Parathyroid adenoma (tissue), 2 donors: Measurements from ENCODE around the gene FMNL2.

Experiments used
- H2AFZ ChIP-seq: fragments of 300-600 bp; sonication (generic); one replicate; pipeline ENCODE4 v1.7.0; 2017; ENCODE audit warnings: antibody characterized with exemption, mild to moderate bottlenecking
- H3K27ac ChIP-seq: fragments of 300-600 bp; sonication (generic); one replicate; pipeline ENCODE4 v1.7.0; 2017
- H3K27me3 ChIP-seq: fragments of 300-600 bp; sonication (generic); one replicate; pipeline ENCODE4 v1.7.0; 2017; ENCODE audit warnings: low read length; ENCODE audit not compliant: control insufficient read depth, insufficient read depth
- H3K36me3 ChIP-seq: fragments of 300-600 bp; sonication (generic); one replicate; pipeline ENCODE4 v1.7.0; 2017; ENCODE audit warnings: low read length; ENCODE audit not compliant: control insufficient read depth, insufficient read depth
- H3K4me1 ChIP-seq: fragments of 300-600 bp; sonication (generic); one replicate; pipeline ENCODE4 v1.7.0; 2017; ENCODE audit warnings: control low read depth
- H3K4me2 ChIP-seq: fragments of 300-600 bp; sonication (generic); one replicate; pipeline ENCODE4 v1.7.0; 2017; ENCODE audit warnings: low read length
- H3K4me3 ChIP-seq: fragments of 300-600 bp; sonication (generic); one replicate; pipeline ENCODE4 v1.7.0; 2017; ENCODE audit warnings: low read depth, low read length
- H3K79me2 ChIP-seq: fragments of 300-600 bp; sonication (generic); one replicate; pipeline ENCODE4 v1.7.0; 2017; ENCODE audit warnings: control low read depth
- H3K9ac ChIP-seq: fragments of 300-600 bp; sonication (generic); one replicate; pipeline ENCODE4 v1.7.0; 2017; ENCODE audit warnings: mild to moderate bottlenecking
- H3K9me3 ChIP-seq: fragments of 300-600 bp; sonication (generic); one replicate; pipeline ENCODE4 v1.7.0; 2017; ENCODE audit warnings: low read length; ENCODE audit not compliant: control insufficient read depth
- TF ChIP-seq, protein P1 (sequence below): fragments of 300-600 bp; sonication (generic); IDR thresholded peaks from one replicate; pipeline ENCODE4 v1.7.0; 2017; ENCODE audit warnings: antibody characterized with exemption, mild to moderate bottlenecking
- donor health status: primary hyperparathyroidism.

The FMNL2 gene

GRCh38 chr2:152664725-152665124 is 329.8 kb downstream of the FMNL2 start:
- no peak overlapping the region for H2AFZ ChIP-seq
- no peaks in the 10 kb centered on the region for H3K36me3 ChIP-seq
- TF ChIP-seq, protein P1, sequence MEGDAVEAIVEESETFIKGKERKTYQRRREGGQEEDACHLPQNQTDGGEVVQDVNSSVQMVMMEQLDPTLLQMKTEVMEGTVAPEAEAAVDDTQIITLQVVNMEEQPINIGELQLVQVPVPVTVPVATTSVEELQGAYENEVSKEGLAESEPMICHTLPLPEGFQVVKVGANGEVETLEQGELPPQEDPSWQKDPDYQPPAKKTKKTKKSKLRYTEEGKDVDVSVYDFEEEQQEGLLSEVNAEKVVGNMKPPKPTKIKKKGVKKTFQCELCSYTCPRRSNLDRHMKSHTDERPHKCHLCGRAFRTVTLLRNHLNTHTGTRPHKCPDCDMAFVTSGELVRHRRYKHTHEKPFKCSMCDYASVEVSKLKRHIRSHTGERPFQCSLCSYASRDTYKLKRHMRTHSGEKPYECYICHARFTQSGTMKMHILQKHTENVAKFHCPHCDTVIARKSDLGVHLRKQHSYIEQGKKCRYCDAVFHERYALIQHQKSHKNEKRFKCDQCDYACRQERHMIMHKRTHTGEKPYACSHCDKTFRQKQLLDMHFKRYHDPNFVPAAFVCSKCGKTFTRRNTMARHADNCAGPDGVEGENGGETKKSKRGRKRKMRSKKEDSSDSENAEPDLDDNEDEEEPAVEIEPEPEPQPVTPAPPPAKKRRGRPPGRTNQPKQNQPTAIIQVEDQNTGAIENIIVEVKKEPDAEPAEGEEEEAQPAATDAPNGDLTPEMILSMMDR, result no peak
- H3K27ac ChIP-seq, result no peak overlapping the region
- no peak overlapping the region for H3K9ac ChIP-seq
- no peak overlapping the region for H3K4me3 ChIP-seq
- no peaks in the 10 kb centered on the region for H3K9me3 ChIP-seq
- H3K4me2 ChIP-seq, result no peak overlapping the region
- no peaks in the 10 kb centered on the region for H3K27me3 ChIP-seq
- H3K4me1 ChIP-seq, result no peaks in the 10 kb centered on the region
- no peaks in the 10 kb centered on the region for H3K79me2 ChIP-seq

GRCh38 chr2:152674334-152674733 is 339.4 kb downstream of the FMNL2 start:
- no peaks in the 10 kb centered on the region for H3K36me3 ChIP-seq
- H3K27me3 ChIP-seq, result no peaks in the 10 kb centered on the region
- H3K27ac ChIP-seq, result no peak overlapping the region
- no peaks in the 10 kb centered on the region for H3K9me3 ChIP-seq
- H3K4me1 ChIP-seq, result no peaks in the 10 kb centered on the region
- H2AFZ ChIP-seq, result no peak overlapping the region
- H3K9ac ChIP-seq, result no peak overlapping the region
- no peak overlapping the region for H3K4me3 ChIP-seq
- no peaks in the 10 kb centered on the region for H3K79me2 ChIP-seq
- no peak overlapping the region for H3K4me2 ChIP-seq
- TF ChIP-seq, protein P1, result no peak

GRCh38 chr2:152676461-152676860 is 341.5 kb downstream of the FMNL2 start:
- H3K4me1 ChIP-seq, result no peaks in the 10 kb centered on the region
- H3K79me2 ChIP-seq, result no peaks in the 10 kb centered on the region
- TF ChIP-seq, protein P1, result no peak
- no peaks in the 10 kb centered on the region for H3K27me3 ChIP-seq
- H3K36me3 ChIP-seq, result no peaks in the 10 kb centered on the region
- H3K9ac ChIP-seq, result no peak overlapping the region
- no peak overlapping the region for H3K4me3 ChIP-seq
- H3K4me2 ChIP-seq, result no peak overlapping the region
- no peak overlapping the region for H2AFZ ChIP-seq
- H3K27ac ChIP-seq, result no peak overlapping the region
- no peaks in the 10 kb centered on the region for H3K9me3 ChIP-seq

GRCh38 chr2:152678808-152679207 is 343.8 kb downstream of the FMNL2 start:
- TF ChIP-seq, protein P1, result no peak
- Histone ChIP-seq H3K9ac (no peak overlapping the region), H3K36me3 (no peaks in the 10 kb centered on the region)

GRCh38 chr2:152682663-152683062 is 347.7 kb downstream of the FMNL2 start:
- Histone ChIP-seq H3K27ac (no peak overlapping the region), H3K27me3 (no peaks in the 10 kb centered on the region), H2AFZ (no peak overlapping the region), H3K4me3 (no peak overlapping the region), H3K79me2 (peaks cover 14% of the 10 kb centered on the region), H3K36me3 (no peaks in the 10 kb centered on the region), H3K9ac (no peak overlapping the region), H3K9me3 (no peaks in the 10 kb centered on the region), H3K4me1 (peaks cover 6% of the 10 kb centered on the region), H3K4me2 (no peak overlapping the region)
- TF ChIP-seq, protein P1, result no peak

More at GRCh38 chr2:152678808-152679207, 343.8 kb downstream of the FMNL2 start:
- peaks cover under 1% of the 10 kb centered on the region for H3K79me2 ChIP-seq
- no peaks in the 10 kb centered on the region for H3K27me3 ChIP-seq
- no peak overlapping the region for H3K4me3 ChIP-seq
- no peak overlapping the region for H2AFZ ChIP-seq
- no peaks in the 10 kb centered on the region for H3K9me3 ChIP-seq
- H3K4me2 ChIP-seq, result no peak overlapping the region
- no peaks in the 10 kb centered on the region for H3K4me1 ChIP-seq
- H3K27ac ChIP-seq, result no peak overlapping the region
